ENCODE results near the gene RASL11A.
"Not testable (repeated sequence)": the region's sequence is repeated elsewhere in the genome, so short reads cannot be mapped to it uniquely, and the experiment has no call there.

Gene RASL11A

GRCh38 chr13:27300941-27301586, 30.4 kb downstream of the RASL11A start:
- no peak for DNase-seq (ENCODE audit: low spot score)

- no peak for DNase-seq (ENCODE audit: low spot score)
Measured at GRCh38 chr13:27302643-27303262, 32.1 kb downstream of the RASL11A start.

- no peak for DNase-seq (ENCODE audit: low spot score)
Measured at GRCh38 chr13:27304099-27304498, 33.5 kb downstream of the RASL11A start.

- DNase-seq (ENCODE audit: low spot score): no peak
Measured at GRCh38 chr13:27304611-27305010, 34.0 kb downstream of the RASL11A start.

- DNase-seq (ENCODE audit: low spot score): no peak
Measured at GRCh38 chr13:27306364-27306763, 35.7 kb downstream of the RASL11A start.

GRCh38 chr13:27308941-27309340, 38.3 kb downstream of the RASL11A start:
- DNase-seq (ENCODE audit: low spot score): no peak

- DNase-seq (ENCODE audit: low spot score): no peak
Measured at GRCh38 chr13:27309401-27309958, 38.9 kb downstream of the RASL11A start.

GRCh38 chr13:27309967-27310598, 39.5 kb downstream of the RASL11A start:
- DNase-seq (ENCODE audit: low spot score): no peak

- DNase-seq (ENCODE audit: low spot score): no peak
Measured at GRCh38 chr13:27310946-27311345, 40.3 kb downstream of the RASL11A start.

- DNase-seq (ENCODE audit: low spot score): no peak
Measured at GRCh38 chr13:27311518-27312210, 41.0 kb downstream of the RASL11A start.

- DNase-seq (ENCODE audit: low spot score): no peak
Measured at GRCh38 chr13:27313770-27314169, 43.1 kb downstream of the RASL11A start.

- no peak for DNase-seq (ENCODE audit: low spot score)
Measured at GRCh38 chr13:27319404-27319803, 48.8 kb downstream of the RASL11A start.

GRCh38 chr13:27321468-27322431, 51.1 kb downstream of the RASL11A start:
- no peak for DNase-seq (ENCODE audit: low spot score)

GRCh38 chr13:27322443-27322842, 51.8 kb downstream of the RASL11A start:
- not testable (repeated sequence) for DNase-seq (ENCODE audit: low spot score)

Measured in activated CD4-positive, alpha-beta T cell treated with anti-CD3 and anti-CD28 coated beads, Interleukin-2, Interleukin-4, amounts not matched to agents 100 ng/mL and 50 ng/mL, durations not matched to agents 16 hours and 8 hours (primary cell).